NT2/D1 (cell line): ENCODE data around the gene BHMT2.

Experiments used
- DNase-seq: peaks from one replicate; pipeline ENCODE4 v3.0.0-alpha.2; 2011; ENCODE audit warnings: low read depth, low spot score
- H3K27me3 ChIP-seq: 2 replicates; pipeline ENCODE4 v1.6.0; 2011; ENCODE audit warnings: mild to moderate bottlenecking; ENCODE audit not compliant: insufficient read length, insufficient read depth
- H3K36me3 ChIP-seq: 2 replicates; pipeline ENCODE4 v1.6.1; 2011; ENCODE audit warnings: mild to moderate bottlenecking, low read length, mixed read lengths; ENCODE audit not compliant: insufficient read depth, insufficient read length
- H3K4me1 ChIP-seq: 2 replicates; pipeline ENCODE4 v1.5.1; 2011; ENCODE audit not compliant: insufficient read depth, insufficient read length
- H3K4me3 ChIP-seq: 2 replicates; pipeline ENCODE4 v1.5.1; 2011; ENCODE audit warnings: low read depth; ENCODE audit not compliant: insufficient read length
- H3K9ac ChIP-seq: 2 replicates; pipeline ENCODE4 v1.6.0; 2011; ENCODE audit warnings: low read depth; ENCODE audit not compliant: insufficient read length
- H3K9me3 ChIP-seq: 2 replicates; pipeline ENCODE4 v1.5.1; 2011; ENCODE audit warnings: mild to moderate bottlenecking, low read length; ENCODE audit not compliant: insufficient read depth
- SUZ12 ChIP-seq: IDR thresholded peaks from 2 replicates; pipeline ENCODE4 v1.6.1; 2011; ENCODE audit not compliant: insufficient read length, insufficient read depth; ENCODE audit errors: extremely low read depth
- YY1 ChIP-seq: IDR thresholded peaks from 2 replicates; pipeline ENCODE4 v1.6.1; 2011; ENCODE audit not compliant: insufficient read length, insufficient read depth
- ZNF274 ChIP-seq: IDR thresholded peaks from 2 replicates; pipeline ENCODE4 v1.6.1; 2011; ENCODE audit warnings: mild to moderate bottlenecking, low read depth, low read length

BHMT2 gene

GRCh38 chr5:79088507-79088906, 18.9 kb downstream of the BHMT2 start:
- Histone ChIP-seq H3K9ac (no peak overlapping the region), H3K27me3 (no peaks in the 10 kb centered on the region), H3K36me3 (no peaks in the 10 kb centered on the region), H3K4me1 (no peaks in the 10 kb centered on the region), H3K9me3 (no peaks in the 10 kb centered on the region), H3K4me3 (no peak overlapping the region)
- DNase-seq: no peak
- TF ChIP-seq ZNF274: no peak
- no peak for TF ChIP-seq SUZ12
- no peak for TF ChIP-seq YY1

GRCh38 chr5:79091064-79091463, 21.5 kb downstream of the BHMT2 start:
- DNase-seq: no peak
- TF ChIP-seq YY1 (no peak), SUZ12 (no peak), ZNF274 (no peak)
- Histone ChIP-seq H3K9me3 (no peaks in the 10 kb centered on the region), H3K4me3 (no peak overlapping the region), H3K27me3 (no peaks in the 10 kb centered on the region), H3K4me1 (no peaks in the 10 kb centered on the region), H3K36me3 (no peaks in the 10 kb centered on the region), H3K9ac (no peak overlapping the region)

- TF ChIP-seq YY1: no peak
- no peak for TF ChIP-seq SUZ12
- TF ChIP-seq ZNF274: no peak
- Histone ChIP-seq H3K4me3 (no peak overlapping the region), H3K36me3 (no peaks in the 10 kb centered on the region), H3K27me3 (no peaks in the 10 kb centered on the region), H3K9me3 (no peaks in the 10 kb centered on the region), H3K4me1 (no peaks in the 10 kb centered on the region), H3K9ac (no peak overlapping the region)
- DNase-seq: no peak
Measured at GRCh38 chr5:79093762-79094161, 24.2 kb downstream of the BHMT2 start.

- no peaks in the 10 kb centered on the region for H3K36me3 ChIP-seq
- no peak for TF ChIP-seq YY1
- TF ChIP-seq ZNF274: no peak
- TF ChIP-seq SUZ12: no peak
- H3K4me3 ChIP-seq: no peak overlapping the region
- H3K9ac ChIP-seq: no peak overlapping the region
- no peaks in the 10 kb centered on the region for H3K4me1 ChIP-seq
- peaks cover 6% of the 10 kb centered on the region; the same call in 1 of the 2 replicates for H3K9me3 ChIP-seq
- peaks cover 4% of the 10 kb centered on the region for H3K27me3 ChIP-seq
- no peak for DNase-seq
Measured at GRCh38 chr5:79105868-79106267, 36.3 kb downstream of the BHMT2 start.

- no peak overlapping the region for H3K4me3 ChIP-seq
- peaks cover 18% of the 10 kb centered on the region for H3K27me3 ChIP-seq
- TF ChIP-seq YY1 (no peak), SUZ12 (no peak), ZNF274 (no peak)
- no peaks in the 10 kb centered on the region for H3K4me1 ChIP-seq
- no peaks in the 10 kb centered on the region for H3K36me3 ChIP-seq
- H3K9ac ChIP-seq: no peak overlapping the region
- H3K9me3 ChIP-seq: no peaks in the 10 kb centered on the region
- no peak for DNase-seq
Measured at GRCh38 chr5:79107020-79107796, 37.6 kb downstream of the BHMT2 start.

GRCh38 chr5:79108086-79108485, 38.5 kb downstream of the BHMT2 start:
- H3K4me1 ChIP-seq: no peaks in the 10 kb centered on the region
- no peak for TF ChIP-seq SUZ12
- no peak for TF ChIP-seq ZNF274
- TF ChIP-seq YY1: no peak
- no peak overlapping the region for H3K4me3 ChIP-seq

GRCh38 chr5:79108792-79109191, 39.2 kb downstream of the BHMT2 start:
- H3K27me3 ChIP-seq: peaks cover 34% of the 10 kb centered on the region
- H3K9ac ChIP-seq: no peak overlapping the region
- TF ChIP-seq ZNF274 (no peak), SUZ12 (no peak), YY1 (no peak)
- no peaks in the 10 kb centered on the region for H3K36me3 ChIP-seq
- DNase-seq: no peak
- H3K4me3 ChIP-seq: no peak overlapping the region
- H3K9me3 ChIP-seq: no peaks in the 10 kb centered on the region
- no peaks in the 10 kb centered on the region for H3K4me1 ChIP-seq

More at GRCh38 chr5:79108086-79108485, 38.5 kb downstream of the BHMT2 start:
- peaks cover 26% of the 10 kb centered on the region for H3K27me3 ChIP-seq
- no peaks in the 10 kb centered on the region for H3K9me3 ChIP-seq
- no peak overlapping the region for H3K9ac ChIP-seq
- DNase-seq: no peak
- no peaks in the 10 kb centered on the region for H3K36me3 ChIP-seq
